ENCODE measurements around the gene PHYHIPL.

DNA sequence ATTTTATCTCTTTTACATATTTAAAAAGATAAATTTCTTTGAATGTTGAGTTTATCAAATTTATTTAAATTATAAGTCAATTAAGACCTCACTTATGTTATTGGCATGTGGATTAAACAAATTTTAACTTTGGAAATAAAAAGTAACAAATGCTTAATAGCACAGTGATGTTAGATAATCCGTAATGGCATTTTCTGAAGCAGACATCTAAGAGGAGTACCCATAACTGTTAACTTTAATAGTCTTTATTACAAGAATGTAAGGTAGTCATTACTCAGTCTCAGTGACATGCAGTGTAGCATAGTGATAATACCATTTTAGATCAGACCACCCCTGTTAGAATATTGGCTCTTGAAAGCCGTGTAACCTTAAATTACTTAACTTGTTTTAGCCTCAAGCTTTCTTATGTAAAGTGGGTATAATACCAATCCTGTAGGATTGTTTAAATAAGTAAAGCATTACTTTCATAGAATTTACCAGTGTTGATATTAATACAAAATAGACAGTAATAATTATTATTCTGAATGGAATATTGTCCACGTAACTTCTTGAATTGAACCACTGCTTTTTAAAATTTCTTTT, 4.3 kb downstream of the PHYHIPL start:
- TF ChIP-seq CTCF (conservative IDR thresholded peaks at IDR 0.05; ENCODE audit: low read depth, low read length) (no peak), MXI1 (IDR thresholded peaks at IDR 0.05; ENCODE audit: borderline replicate concordance, low read depth, low read length) (no peak), RAD21 (IDR thresholded peaks at IDR 0.05; ENCODE audit: low read length) (no peak), POLR2A (IDR thresholded peaks at IDR 0.05; ENCODE audit: low read depth, low read length) (no peak), CEBPB (IDR thresholded peaks at IDR 0.05; ENCODE audit: low read depth, low read length) (no peak), FOS (IDR thresholded peaks at IDR 0.05; ENCODE audit: low read depth, low read length) (no peak), SMC3 (IDR thresholded peaks at IDR 0.05; ENCODE audit: low read depth, low read length) (no peak), RFX5 (IDR thresholded peaks at IDR 0.05; ENCODE audit: low read depth, low read length) (no peak), MAZ (IDR thresholded peaks at IDR 0.05; ENCODE audit: borderline replicate concordance, low read depth, low read length) (no peak)
- TF ChIP-seq, protein P1, sequence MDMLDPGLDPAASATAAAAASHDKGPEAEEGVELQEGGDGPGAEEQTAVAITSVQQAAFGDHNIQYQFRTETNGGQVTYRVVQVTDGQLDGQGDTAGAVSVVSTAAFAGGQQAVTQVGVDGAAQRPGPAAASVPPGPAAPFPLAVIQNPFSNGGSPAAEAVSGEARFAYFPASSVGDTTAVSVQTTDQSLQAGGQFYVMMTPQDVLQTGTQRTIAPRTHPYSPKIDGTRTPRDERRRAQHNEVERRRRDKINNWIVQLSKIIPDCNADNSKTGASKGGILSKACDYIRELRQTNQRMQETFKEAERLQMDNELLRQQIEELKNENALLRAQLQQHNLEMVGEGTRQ (IDR thresholded peaks at IDR 0.05; ENCODE audit: low read depth, low read length) = no peak
